ENCODE measurements around the gene USP7.
A peak's percentile ranks its signal among the peaks of the same experiment; 100 is the strongest.
"Not testable (repeated sequence)": the region's sequence is repeated elsewhere in the genome, so short reads cannot be mapped to it uniquely, and the experiment has no call there.

Gene USP7

GRCh38 chr16:8963821-8964441 lies at the start of gene USP7:
Gene USP7, minus strand, starts transcription at chr16:8963906. Its CDS starts 621 bp downstream, at chr16:8963285.
- peak; percentile 26 for DNase-seq

- DNase-seq, result no peak
Measured at GRCh38 chr16:9013508-9013864, 49.8 kb upstream of the USP7 start.

GRCh38 chr16:9012848-9013507 lies 49.3 kb upstream of the USP7 start:
- DNase-seq, result no peak

- no peak for DNase-seq
Measured at GRCh38 chr16:9012330-9012729, 48.6 kb upstream of the USP7 start.

- DNase-seq, result no peak
Measured at GRCh38 chr16:9008601-9009260, 45.0 kb upstream of the USP7 start.

GRCh38 chr16:9007177-9007794 lies 43.6 kb upstream of the USP7 start:
- no peak for DNase-seq

GRCh38 chr16:9004183-9004582 lies 40.5 kb upstream of the USP7 start:
- DNase-seq, result no peak

GRCh38 chr16:9003763-9004162 lies 40.1 kb upstream of the USP7 start:
- no peak for DNase-seq

- DNase-seq, result no peak
Measured at GRCh38 chr16:9003322-9003721, 39.6 kb upstream of the USP7 start.

GRCh38 chr16:9002042-9002441 lies 38.3 kb upstream of the USP7 start:
- no peak for DNase-seq

- DNase-seq, result no peak
Measured at GRCh38 chr16:9000664-9001063, 37.0 kb upstream of the USP7 start.

- no peak for DNase-seq
Measured at GRCh38 chr16:8999800-9000199, 36.1 kb upstream of the USP7 start.

- no peak for DNase-seq
Measured at GRCh38 chr16:8998108-8998507, 34.4 kb upstream of the USP7 start.

GRCh38 chr16:8996891-8997290 lies 33.2 kb upstream of the USP7 start:
- DNase-seq, result no peak

GRCh38 chr16:8990445-8990844 lies 26.7 kb upstream of the USP7 start:
- no peak for DNase-seq

- DNase-seq, result no peak
Measured at GRCh38 chr16:8989099-8989878, 25.6 kb upstream of the USP7 start.

GRCh38 chr16:8986818-8987191 lies 23.1 kb upstream of the USP7 start:
- DNase-seq, result no peak

GRCh38 chr16:8986111-8986510 lies 22.4 kb upstream of the USP7 start:
- no peak for DNase-seq

- no peak for DNase-seq
Measured at GRCh38 chr16:8982816-8983215, 19.1 kb upstream of the USP7 start.

- DNase-seq, result not testable (repeated sequence)
Measured at GRCh38 chr16:8981901-8982300, 18.2 kb upstream of the USP7 start.

GRCh38 chr16:8976189-8976588 lies 12.5 kb upstream of the USP7 start:
- DNase-seq, result not testable (repeated sequence)

GRCh38 chr16:8975039-8975438 lies 11.3 kb upstream of the USP7 start:
- DNase-seq, result no peak
